GM18861 (cell line): ENCODE measurements around the gene DPP9.

Source experiments
- ATAC-seq: cut with Tn5 transposase; IDR thresholded peaks from one replicate; pipeline ENCODE4 v1.9.1; 2021; ENCODE audit not compliant: unreplicated experiment

DPP9 gene

DNA sequence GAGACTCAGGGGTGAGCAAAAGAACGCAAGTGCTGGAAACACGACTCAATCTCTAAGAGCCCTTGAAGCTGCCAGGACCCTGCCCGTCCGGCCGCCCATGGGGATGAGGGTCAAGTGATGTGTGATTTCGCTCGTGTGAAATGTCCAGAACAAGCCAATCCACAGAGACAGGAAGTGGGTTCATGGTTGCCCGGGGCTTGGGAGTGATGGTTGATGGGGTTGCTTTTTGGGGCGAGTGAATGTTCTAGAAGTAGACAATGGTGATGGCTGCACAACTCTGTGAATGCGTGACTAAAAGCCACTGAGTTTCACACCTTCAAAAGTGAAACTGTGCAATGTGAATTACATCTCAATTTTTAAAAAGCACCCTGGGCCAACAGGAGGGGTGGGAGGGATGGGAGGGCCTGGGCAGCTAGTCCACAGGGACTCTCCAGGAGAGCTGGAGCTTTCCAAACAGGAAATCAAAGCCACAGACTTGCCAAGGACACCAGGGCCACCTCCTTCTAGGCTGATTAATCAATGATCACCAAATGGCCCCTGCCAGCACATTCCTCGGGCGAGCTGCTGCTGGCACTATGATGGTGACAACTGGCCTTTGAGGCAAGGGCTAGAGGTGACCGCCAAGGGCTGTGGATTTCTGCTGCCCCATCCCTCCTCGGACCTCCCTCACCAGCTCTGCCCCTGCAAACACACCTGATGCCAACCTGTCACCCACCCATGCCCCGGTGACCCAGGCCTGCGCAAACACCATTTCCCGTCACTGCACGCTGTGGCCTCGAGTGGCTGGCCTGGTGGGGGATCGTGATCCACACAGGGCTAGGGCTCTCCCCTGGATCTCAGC lies 14.0 kb downstream of the DPP9 start:
- no peak for ATAC-seq

DNA sequence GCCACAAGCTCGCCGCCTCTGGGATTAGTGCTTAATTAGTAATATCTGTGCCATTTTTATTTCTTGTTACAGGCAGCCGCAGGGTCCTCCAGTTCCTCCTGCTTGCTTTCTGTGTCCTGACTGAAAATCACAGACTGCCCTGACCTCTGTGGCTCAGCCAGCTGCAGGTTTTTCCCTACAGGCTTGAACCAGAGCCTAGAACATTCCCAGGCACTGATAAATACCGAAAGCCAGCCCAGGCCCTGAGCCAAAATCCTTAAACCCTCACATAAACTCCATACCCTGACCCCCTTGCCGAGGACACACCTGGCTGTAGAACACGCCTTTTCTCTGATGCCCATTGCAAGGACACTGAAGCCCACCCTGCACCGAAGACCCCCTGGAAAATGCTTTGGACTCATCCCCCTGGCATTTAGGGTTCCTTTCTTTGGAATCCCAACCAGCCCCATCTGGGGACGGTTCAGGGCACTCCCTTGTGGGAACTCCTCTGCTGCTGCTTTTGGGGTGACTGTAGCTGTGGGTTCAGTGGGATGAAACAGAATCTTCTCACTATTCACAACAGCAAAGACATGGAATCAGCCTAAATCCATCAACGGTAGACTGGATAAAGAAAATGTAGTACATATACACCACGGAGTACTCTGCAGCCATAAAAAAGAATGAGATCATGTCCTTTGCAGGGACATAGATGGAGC lies 15.5 kb downstream of the DPP9 start:
- ATAC-seq = no peak

DNA sequence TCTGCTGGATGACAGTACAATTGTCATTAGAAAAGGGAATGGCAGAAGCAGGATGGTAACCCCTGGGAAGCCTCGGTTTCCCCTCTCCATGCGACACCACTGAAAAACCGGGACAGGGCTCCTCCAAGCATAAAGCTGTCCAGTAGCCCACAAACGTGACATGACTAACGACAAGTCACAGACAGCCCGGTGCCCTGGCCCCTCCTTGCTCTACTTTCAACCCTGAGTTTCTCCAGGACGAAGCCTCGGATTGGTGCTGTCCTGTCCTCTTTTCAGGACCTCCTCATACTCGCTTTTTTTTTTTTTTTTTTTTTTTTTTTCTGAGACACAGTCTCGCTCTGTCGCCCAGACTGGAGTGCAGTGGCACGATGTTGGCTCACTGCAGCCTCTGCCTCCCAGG lies 16.3 kb downstream of the DPP9 start:
- no peak for ATAC-seq

DNA sequence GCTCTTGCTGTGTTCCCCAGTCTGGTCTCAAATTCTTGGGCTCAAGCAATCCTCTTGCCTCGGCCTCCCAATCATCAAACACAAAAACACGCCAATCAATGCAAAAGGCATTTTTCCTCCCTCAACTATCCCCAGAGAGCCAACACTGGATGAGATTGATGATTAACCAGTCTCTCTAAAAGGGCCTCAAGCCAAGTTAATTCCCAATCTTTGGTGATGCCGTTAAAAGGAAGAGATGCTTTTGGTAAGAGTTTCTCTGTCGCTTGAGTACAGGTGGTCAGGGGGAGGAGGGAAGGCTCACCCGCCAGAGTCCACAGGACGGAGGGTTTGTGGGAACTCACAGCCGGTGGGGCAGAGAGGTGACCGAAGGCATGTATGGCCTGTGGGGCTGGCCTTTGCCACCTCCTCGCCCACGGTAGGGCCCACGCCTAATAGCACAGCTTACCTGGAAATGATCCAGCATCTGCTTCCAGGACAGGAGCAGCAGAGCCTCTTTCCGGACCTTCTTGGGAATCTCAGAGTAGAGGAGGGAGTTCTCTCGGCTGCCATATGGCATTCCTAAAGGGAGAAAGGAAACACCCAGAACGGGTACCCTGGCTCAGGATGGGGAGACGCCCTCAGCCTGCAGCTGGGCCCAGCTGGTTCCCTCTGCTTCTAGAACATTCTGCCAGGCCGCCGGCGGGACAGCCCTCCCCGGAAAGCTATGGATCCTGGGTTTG lies 18.1 kb downstream of the DPP9 start:
- no peak for ATAC-seq

DNA sequence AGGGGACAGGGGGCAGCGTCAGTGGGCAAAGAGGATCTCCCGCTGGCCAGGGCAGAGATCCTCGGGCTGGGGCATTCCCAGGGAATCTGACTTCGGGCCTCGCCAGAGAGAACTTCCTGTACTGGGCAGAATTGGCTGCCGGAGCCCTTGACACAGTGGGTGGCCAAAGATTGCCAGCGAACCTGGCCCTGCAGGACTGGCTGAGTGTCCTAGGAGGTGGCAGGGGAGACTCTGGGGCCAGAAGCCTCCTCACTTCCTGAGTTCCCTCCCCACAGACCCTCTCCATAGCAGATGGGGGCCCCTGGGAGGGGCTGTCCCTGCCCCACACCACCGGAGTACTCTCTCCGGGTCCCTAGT lies 19.3 kb downstream of the DPP9 start:
- ATAC-seq = no peak

DNA sequence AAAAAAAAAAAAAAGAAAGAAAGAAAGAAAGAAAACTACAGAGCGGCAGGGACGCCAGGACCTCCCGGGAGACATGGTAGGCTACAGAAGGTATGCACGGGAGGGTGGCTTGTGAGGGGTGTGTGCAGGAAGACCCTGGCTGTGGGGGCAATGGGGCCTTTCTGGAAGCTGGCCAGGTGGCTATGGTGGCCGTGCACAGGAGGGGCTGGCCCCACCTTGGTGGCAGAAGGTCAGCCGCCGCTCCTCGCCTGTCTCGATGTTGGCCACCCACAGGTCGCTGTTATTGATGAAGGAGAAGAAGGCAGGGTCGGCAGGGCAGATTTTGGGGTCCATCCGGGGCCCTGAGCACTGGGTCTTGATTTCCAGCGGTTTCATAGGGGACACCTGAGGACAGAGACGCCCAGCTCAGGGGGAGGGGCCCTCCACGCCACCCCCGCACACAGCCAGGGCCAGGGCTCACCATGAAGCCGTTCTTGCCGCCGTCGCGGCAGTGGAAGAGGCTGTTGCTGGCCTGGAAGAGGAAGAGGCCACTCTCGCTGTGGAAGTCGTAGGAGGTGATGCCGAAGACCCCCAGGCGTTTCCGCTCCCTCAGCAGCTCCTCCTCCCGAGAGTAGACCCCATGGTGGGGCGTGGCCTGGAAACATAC lies 19.8 kb downstream of the DPP9 start:
- ATAC-seq = no peak

DNA sequence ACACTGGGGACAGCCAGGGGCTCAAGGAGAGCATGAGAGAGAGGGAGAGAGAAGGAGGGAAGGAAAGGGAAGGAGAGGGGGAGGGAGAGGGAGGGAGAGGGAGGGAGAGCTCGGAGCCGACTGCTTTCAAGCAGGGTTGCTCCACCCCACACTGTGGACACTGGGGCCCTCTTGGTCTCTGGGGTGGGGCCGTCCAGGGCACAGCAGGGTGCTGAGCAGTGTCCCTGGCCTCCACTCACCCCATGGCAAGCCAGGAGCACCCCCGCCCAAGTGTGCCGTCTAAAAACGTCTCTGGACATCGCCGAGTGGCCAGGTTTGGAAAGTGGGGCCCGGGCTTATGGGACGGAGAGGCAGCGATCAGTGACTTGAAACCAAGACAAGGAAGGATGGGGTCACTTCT lies 20.9 kb downstream of the DPP9 start:
- no peak for ATAC-seq

DNA sequence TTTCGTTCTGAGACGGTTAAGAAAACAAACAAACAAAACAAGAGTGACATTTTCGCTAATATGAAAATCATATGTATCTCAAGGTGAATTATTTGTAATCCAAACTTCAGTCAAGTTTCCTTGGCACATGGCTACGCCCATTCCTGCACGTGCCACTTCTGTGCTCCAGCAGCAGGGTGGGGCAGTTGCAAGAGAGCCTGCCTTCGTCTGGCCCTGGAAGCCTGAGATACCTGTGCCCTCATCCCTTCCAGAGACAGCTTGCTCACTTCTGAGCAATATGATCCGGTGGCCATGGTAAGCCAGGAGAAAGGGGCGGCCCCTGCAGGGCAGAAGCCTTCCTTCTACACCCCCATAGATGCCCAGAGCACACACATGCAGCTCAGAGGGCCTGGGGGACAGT lies 22.1 kb downstream of the DPP9 start:
- no peak for ATAC-seq

DNA sequence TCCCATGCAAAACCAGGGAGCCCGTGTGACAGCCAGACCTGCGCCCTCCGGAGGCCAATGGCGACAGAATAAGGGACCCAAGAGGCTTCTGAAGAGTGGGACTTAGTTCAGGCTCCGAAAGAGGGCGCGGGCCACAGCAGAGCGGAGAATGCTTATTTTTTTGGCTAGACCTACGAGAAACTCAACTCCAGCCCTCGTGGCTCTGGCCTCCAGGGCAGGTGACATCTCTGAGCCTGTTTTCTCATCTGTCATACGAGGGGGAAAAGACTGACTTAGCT lies 23.0 kb downstream of the DPP9 start:
- no peak for ATAC-seq

DNA sequence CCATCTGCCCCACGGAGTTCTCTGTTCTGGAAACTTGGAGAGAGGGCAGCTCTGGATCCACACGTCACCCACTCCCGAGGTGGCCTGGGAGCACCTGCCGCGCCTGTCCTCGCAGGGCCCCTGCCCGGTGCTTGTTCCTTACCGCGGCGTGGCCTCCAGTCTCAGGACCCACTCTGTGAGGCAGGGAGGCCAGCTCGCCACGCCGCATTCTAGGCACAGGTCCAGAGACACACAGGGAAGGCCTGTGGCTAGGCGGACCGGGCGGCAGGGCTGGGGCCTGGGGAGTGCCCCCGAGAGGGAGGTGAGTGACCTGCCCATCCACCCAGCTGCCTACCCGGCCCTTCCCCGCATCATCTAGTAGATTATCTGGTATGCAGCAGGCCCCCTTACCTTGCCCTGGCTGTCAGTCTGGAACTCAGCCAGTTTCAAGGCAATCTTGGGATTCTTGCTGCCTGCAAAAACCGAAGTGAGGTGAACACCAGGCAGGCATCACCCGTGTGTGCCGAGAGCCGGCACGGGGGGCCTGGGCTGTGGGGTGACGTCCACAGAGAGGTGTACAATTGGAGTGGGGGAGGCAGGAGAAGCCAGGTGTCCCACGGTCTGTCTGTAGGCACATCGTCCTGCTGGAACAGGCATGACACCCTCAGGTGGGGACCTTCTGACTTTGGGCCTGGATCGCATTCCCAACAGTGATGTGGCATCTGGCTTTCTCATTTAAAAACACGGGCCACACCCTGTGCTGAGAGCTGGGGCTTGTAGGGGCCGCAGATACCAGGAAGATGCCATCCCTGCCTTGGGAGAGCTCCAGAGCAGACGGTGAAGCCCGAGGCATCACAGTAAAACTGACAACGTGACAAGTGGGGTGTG lies 23.6 kb downstream of the DPP9 start:
- no peak for ATAC-seq

DNA sequence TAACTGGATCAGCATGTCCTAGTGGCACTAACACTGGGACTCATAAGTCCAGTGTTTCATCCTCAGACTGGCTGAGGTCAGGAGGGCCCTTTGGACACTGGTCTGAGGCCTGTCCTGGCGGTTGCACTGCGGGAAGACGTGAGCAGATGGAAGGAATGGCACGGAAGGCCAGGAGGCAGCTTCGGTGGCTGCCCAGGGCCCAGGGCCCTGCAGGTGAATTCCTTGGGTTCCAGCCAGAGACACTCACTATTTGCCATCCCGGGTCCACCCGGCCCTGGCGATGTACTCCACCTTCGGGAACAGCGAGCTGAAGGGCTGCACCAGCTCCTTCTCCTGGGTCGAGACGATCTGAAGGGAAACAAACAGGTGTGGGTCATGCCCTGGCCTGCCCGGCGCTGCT lies 26.3 kb downstream of the DPP9 start:
- ATAC-seq = no peak

DNA sequence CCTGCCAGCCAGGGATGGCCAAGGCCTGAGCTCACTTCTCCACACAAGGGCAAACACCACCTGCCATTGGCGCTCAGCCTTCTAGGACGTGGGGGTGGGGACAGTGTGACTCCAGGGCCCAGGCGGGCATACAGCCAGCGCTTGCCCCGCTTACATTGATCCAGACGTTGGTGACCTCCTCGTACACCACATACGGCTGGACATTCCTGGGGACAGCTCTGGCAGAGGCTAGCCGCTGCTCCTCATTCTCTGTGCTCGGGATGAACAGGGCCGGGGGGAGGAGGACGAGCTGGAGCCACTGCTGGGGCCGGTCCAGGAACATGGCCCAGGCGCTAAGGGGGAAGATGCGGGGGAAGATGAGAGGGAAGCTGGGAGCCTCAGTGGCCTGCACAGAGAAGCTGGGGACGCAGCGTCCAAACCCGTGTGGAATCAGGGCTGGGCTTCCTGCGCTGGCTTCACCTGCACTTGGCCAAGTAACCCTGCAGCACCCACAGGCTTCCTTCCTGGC lies 28.4 kb downstream of the DPP9 start:
- ATAC-seq = no peak

DNA sequence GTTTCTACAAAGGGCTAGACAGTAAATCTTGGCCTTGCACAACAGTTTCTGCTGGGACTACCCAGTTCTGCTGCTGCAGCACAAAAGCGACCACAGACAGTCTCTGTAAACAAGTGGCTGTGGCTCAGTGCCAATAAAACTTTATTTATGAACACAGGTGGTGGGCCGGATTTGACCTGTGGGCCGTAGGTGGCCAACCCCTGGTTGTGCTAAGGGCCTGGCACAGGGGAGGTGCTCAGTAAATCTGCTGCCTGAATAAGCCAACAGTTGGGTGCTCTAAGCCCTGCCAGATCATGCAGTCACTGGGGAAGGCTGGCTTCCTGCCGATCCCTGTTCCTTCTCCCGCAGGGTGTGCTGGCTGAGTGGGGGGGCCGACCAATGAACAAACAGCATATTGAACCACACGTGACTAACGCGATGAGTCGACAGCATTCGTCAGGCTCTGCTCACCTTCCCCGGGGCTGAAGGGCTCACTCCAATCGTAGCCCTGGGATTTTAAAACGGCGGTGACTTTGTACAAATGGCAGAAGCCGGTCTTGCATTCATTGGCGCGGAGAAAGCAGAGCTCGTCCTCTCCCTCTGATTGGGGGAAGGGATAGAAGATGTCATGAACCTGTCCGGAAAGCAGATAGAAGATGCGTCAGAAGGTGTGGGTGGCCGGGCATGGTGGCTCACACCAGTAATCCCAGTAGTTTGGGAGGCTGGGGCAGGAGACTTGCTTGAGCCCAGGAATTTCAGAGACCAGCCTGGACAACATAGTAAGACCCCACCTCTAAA lies 29.2 kb downstream of the DPP9 start:
- no peak for ATAC-seq

DNA sequence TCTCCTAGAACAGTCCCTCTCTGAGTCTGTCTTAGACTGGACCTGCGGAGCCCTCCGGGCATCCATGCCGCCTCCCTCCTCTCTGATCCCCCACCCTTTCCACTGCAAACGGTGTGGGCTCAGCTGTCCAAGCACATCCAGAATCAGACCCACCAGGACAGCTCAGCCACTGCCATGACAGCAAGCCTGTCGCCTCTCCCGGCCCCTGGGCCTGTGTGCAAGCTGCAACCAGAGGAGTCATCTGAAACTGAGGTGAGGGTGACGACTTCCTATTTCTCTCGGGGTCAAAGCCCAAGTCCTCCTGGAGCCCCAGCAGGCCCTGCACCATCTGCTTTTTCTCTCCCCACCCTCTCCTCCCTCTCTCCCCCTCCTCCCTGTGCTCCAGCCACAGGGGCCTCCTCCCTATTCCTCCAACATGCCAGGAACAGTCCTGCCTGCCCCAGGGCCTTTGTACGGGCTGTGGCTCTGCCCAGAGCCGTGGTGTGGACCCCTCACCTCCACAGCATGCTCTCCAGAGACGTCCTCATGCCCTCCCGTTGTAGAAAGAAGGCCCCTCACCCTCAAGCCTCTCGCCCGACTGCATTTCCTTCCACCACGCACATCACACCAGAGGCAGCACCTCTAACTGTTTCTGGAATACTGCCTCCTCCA lies 30.0 kb downstream of the DPP9 start:
- ATAC-seq = no peak

DNA sequence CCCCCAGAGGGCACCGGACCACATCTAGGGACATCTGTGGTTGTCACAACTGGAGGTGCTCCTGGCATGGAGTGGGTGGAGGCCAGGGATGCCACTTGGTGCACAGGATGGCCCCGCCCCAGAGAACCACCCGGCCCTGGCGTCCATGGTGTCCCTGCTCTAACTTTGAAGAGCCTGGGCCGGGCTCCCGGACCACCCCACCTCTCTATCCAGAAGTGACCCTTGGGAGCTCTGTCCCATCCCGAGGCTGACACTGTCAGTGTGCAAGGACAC lies 30.6 kb downstream of the DPP9 start:
- no peak for ATAC-seq

DNA sequence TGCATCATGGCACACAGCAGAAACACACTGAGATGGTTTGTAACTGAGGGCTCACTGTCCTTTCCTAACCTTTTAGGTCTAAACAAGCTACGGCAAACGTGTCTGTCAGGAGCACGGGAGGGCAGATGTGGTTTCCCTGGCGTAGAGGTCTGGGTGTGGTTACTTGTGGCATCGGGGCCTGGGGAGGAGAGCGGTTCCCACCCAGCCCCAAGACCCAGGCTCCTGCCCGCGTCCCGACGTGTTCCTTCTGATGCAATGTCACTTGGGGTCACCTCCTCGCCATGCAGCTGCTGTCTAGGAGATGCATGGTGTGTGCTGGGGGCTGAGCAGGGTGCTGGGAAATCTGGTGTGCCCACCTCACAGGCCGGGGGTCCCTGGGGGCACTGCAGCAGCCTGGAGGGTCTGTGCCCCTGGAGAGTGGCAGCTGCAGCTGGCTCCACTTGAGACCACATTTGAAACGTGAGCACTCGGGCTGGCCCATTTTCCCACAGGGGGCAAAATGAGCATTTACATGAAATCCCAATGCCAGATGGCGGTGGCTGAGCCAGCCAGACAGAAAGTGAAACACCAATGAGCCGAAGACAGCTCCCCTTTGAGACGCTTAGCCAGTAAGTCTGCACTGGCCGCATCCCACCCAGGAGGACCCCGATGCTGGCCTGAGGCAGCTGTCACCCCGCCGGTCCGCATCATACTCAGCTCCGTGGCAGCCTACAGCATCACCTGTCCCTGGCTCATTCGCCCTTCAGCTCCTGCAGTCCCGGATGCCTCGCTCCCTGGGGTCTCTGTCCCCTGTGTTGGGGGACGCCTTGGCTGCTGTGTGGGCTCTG lies 31.2 kb downstream of the DPP9 start:
- no peak for ATAC-seq

DNA sequence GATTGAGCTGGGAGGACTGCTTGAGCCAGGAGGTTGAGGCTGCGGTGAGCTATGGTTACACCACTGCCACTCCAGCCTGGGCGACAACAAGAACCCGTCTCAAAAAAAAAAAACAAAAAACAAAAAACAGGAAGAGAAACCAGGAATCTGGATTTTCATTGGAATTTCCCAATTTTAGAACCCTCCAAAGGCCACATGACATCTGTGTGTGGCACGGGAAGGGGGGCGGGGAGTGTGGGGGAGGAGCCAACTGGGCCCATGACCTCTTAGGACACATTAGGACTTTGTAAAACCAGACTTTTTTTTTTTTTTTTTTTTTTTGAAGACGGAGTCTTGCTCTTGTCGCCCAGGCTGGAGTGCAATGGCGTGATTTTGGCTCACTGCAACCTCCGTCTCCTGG lies 32.3 kb downstream of the DPP9 start:
- ATAC-seq = no peak

DNA sequence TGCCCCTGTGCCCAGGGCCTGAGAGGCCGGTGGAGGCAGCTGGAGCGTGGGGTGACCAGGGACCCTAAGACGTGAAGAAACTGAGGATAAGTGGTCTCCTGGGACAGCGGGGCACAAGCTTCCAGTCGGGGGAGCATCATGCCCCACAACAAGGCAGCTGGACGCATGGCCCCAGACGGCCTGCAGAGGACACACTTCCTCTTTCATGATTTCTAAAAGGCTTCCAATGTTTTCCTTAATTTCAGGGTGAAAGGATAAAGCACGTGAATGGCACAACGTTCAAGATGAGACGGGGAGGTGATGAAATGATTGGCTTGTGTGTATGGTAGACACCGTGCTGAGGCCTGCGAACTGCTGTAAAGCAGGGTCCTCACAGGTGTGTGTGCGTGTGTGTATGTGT lies 33.3 kb downstream of the DPP9 start:
- no peak for ATAC-seq

DNA sequence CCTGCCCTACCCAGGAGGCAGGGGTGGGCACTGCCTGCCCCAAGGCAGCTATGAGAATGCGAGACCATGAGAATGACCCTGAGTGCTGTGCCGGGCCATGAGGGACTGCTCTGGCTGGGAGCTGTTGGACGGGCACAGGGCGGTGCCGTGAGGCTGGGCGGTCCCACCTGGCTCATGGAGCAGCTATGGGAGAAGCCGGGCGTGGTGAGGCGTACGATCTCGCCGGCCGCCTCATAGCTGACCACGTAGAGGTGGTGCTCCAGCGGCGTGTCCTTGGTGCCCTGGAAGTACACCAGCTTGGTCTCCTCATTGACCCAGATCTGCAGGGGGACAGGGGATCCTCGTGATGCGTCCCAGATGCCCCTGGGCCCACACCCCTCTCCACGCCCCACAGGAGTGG lies 34.2 kb downstream of the DPP9 start:
- ATAC-seq = no peak
